Testis (tissue), 3 donors: ENCODE data around the gene TRPC3. TPM values are rescaled to one million over a fixed set of nuclear protein-coding genes. Genes with fewer than 3 reads are reported as not detected.

Experiments used
- DNase-seq: peaks from one replicate; pipeline ENCODE4 v3.0.0-alpha.2; 2019
- H3K27ac ChIP-seq, 2 donors: fragments of 200-600 bp; sonication (generic); one replicate each; pipeline ENCODE4 v1.5.1; 2019
- H3K27me3 ChIP-seq: fragments of 200-600 bp; sonication (generic); one replicate; pipeline ENCODE4 v1.5.1; 2019
- H3K36me3 ChIP-seq: fragments of 200-600 bp; sonication (generic); one replicate; pipeline ENCODE4 v1.5.1; 2017; ENCODE audit warnings: low read depth; ENCODE audit errors: missing control alignments
- H3K4me1 ChIP-seq: fragments of 200-600 bp; sonication (generic); one replicate; pipeline ENCODE4 v1.5.1; 2019
- H3K4me3 ChIP-seq, 2 donors: fragments of 200-600 bp; sonication (generic); one replicate each; pipeline ENCODE4 v1.5.1; 2017 to 2019
- H3K9me3 ChIP-seq: fragments of 200-600 bp; sonication (generic); one replicate; pipeline ENCODE4 v1.5.1; 2017
- POLR2A ChIP-seq: fragments of 450-650 bp; IDR thresholded peaks from one replicate; pipeline ENCODE4 v1.6.1; 2017; ENCODE audit warnings: antibody characterized with exemption, mild to moderate bottlenecking, moderate library complexity
- WGBS, 2 donors: methylation state at CpG; one replicate each; pipeline ENCODE4 v1.1.5; 2018; 5-methylcytosine and 5-hydroxymethylcytosine counted together
- intact Hi-C: fragments of 100-400 bp; cut with DNase I; formaldehyde crosslinking; loops from one replicate; pipeline ENCODE4 v1.15.1; 2023; ENCODE audit warnings: low total_unique reads
- polyA plus RNA-seq: library from polyadenylated mRNA; stranded (reverse); fragments of 350-450 nt; fragmentation: Illumina TruSeq; extraction: RNeasy Lipid Tissue Mini Kit (QIAGEN cat#74804); gene quantifications from one replicate; pipeline ENCODE4 v1.2.3, GENCODE V29; 2014; ENCODE audit warnings: low read depth, low replicate concordance; ENCODE audit not compliant: insufficient read depth
- total RNA-seq, 2 donors: library from RNA; depleted of rRNA; stranded (reverse); fragments of >200 nt; gene quantifications; one replicate each; pipeline ENCODE4 v1.2.3, GENCODE V29; 2016
- TF ChIP-seq, protein P1 (sequence below), 3 experiments: fragments of 450-650 bp in 2 of 3; fragments of 200-600 bp in 1 of 3; sonication (generic) in 1 of 3; IDR thresholded peaks; one replicate each; pipeline ENCODE4 v1.5.1; 2016 to 2019; ENCODE audit warnings: antibody characterized with exemption in 3 of 3, mild to moderate bottlenecking in 2 of 3, moderate library complexity in 1 of 3

The TRPC3 gene
- total and polyA plus RNA-seq, 3 donors from 2014 or later = 0.57 to 3.7 (median 1.9) TPM

DNA sequence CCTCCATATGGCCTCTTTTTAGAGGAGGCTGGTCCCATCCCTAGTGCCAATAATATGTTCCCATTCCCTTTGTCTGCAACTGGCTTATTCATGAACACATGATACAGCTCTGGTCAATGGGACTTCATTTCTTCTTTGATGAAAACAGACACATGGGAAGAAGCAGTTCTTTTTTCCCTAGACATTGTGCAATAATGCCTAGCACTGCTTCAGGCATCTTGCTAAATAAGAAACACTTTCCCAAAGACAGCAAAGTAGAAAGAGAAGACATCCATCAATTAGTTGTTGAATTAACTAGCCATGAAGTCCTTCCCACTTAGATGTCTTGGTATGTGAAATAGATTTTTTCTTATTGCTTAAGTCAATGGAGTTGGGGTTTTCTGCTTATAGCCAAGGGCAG, 40.1 kb upstream of the TRPC3 start:
- Histone ChIP-seq H3K27me3 (no peaks in the 10 kb centered on the region), H3K4me1 (no peaks in the 10 kb centered on the region), H3K36me3 (no peaks in the 10 kb centered on the region), H3K9me3 (no peaks in the 10 kb centered on the region), H3K4me3 (no peak overlapping the region), H3K27ac (no peak overlapping the region)
- intact Hi-C loops = no loop called here
- DNase-seq = no peak
- no peak for TF ChIP-seq POLR2A

DNA sequence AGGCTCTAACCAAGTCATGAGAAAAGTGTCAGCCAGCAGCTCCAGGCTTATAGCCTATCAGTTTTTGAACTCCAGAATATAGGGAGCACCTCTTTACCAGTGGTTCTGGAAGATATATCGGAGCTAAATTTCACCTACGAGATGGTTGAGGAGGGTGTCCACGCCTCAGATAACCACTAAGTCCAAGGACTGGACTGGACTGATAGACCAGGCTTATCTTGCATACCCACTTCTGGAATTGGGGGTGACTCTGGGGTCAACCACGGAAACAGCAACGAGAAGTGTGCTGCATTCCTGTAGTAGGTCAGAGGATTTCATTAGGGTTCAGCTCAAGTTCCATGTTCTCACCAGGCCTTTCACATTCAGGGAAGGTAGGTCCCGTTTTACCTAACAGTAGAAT, 38.6 kb upstream of the TRPC3 start:
- TF ChIP-seq, protein P1, sequence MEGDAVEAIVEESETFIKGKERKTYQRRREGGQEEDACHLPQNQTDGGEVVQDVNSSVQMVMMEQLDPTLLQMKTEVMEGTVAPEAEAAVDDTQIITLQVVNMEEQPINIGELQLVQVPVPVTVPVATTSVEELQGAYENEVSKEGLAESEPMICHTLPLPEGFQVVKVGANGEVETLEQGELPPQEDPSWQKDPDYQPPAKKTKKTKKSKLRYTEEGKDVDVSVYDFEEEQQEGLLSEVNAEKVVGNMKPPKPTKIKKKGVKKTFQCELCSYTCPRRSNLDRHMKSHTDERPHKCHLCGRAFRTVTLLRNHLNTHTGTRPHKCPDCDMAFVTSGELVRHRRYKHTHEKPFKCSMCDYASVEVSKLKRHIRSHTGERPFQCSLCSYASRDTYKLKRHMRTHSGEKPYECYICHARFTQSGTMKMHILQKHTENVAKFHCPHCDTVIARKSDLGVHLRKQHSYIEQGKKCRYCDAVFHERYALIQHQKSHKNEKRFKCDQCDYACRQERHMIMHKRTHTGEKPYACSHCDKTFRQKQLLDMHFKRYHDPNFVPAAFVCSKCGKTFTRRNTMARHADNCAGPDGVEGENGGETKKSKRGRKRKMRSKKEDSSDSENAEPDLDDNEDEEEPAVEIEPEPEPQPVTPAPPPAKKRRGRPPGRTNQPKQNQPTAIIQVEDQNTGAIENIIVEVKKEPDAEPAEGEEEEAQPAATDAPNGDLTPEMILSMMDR (IDR thresholded peaks at IDR 0.05) = no peak
- no peak for TF ChIP-seq POLR2A
- intact Hi-C loops = no loop called here
- 80 to 86% methylated on average over 6 of the region's 6 CpGs for WGBS, 2 donors

DNA sequence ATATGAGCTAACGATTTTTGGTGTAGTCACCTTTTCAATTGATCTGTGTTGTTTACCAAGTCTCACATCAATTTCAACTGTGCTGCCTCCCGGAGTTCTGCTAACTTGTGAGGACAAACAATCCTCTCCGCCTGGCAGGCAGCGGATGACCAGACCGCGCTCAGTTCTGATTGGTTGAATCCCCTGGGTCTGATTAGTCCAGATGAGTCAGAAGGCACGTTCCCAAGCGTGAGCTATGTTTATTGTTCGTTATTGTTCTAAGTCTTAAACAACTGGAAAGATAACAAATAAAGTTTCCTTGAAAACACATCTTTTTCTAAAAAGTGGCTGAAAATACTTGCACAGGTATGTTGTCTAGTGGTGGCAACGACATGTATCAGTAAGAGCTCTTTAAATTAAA, 37.9 kb upstream of the TRPC3 start:
- Histone ChIP-seq H3K4me3 (no peak overlapping the region), H3K4me1 (no peaks in the 10 kb centered on the region), H3K36me3 (no peaks in the 10 kb centered on the region), H3K9me3 (no peaks in the 10 kb centered on the region), H3K27ac (no peak overlapping the region), H3K27me3 (no peaks in the 10 kb centered on the region)
- WGBS, 2 donors = 44 to 52% methylated on average over 10 of the region's 10 CpGs
- no peak for DNase-seq
- TF ChIP-seq, protein P1 (IDR thresholded peaks at IDR 0.05) = no peak
- no peak for TF ChIP-seq POLR2A
- intact Hi-C loops = no loop called here

More for the DNA sequence above, 38.6 kb upstream of the TRPC3 start:
- no peak overlapping the region for H3K4me3 ChIP-seq
- no peaks in the 10 kb centered on the region for H3K27me3 ChIP-seq
- no peak for DNase-seq
- no peaks in the 10 kb centered on the region for H3K4me1 ChIP-seq
- no peaks in the 10 kb centered on the region for H3K9me3 ChIP-seq
- H3K27ac ChIP-seq = no peak overlapping the region
- H3K36me3 ChIP-seq = no peaks in the 10 kb centered on the region

DNA sequence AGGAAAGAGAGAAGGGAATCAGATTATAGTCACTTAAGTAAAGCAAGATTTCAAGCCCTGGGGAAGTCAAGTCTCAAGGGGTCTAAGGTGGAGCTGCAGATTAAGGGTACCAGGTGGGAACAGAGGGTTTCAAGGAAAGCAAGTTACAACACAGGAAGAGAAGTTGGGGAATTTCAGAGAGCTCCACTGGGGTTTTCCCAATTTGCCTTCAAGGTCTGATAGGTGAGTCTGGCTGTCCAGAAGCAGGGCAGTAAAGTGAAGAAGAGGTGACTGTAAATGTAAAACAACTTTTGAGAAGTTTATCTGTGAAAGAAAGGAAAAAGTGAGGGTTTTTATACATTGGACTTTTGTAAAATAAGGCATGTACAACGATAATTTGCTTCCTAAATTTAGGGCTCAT, 37.1 kb upstream of the TRPC3 start:
- no peak overlapping the region for H3K4me3 ChIP-seq

DNA sequence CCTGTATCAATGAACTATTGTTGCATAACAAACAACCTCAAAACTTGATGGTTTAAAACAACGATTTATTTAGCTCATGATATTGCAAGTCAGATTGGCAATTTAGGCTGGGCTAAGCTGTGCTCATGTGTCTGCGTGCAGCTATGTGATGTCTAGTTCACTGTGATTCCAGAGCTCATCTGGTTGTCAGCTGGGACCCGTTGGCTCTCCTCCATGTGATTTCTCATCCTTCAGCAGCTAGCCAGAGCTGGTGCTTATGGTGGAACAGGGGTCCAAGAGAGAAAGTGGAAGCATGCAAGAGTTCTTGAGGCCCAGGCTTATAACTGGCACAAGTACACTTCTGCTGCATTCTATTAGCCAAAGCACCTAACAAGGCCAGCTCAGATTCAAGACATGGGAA, 28.8 kb upstream of the TRPC3 start:
- no peak for TF ChIP-seq POLR2A
- Histone ChIP-seq H3K36me3 (no peaks in the 10 kb centered on the region), H3K4me3 (no peak overlapping the region), H3K9me3 (no peaks in the 10 kb centered on the region), H3K27me3 (no peaks in the 10 kb centered on the region), H3K27ac (no peak overlapping the region), H3K4me1 (no peaks in the 10 kb centered on the region)
- intact Hi-C loops = no loop called here
- DNase-seq = no peak
- 58 to 72% methylated on average over 3 of the region's 3 CpGs for WGBS, 2 donors

More for the DNA sequence above, 37.1 kb upstream of the TRPC3 start:
- intact Hi-C loops = no loop called here
- no peaks in the 10 kb centered on the region for H3K9me3 ChIP-seq
- 70 to 83% methylated on average over 1 of the region's 1 CpG for WGBS, 2 donors
- H3K27me3 ChIP-seq = no peaks in the 10 kb centered on the region
- DNase-seq = no peak
- H3K27ac ChIP-seq = no peak overlapping the region
- TF ChIP-seq POLR2A = no peak
- TF ChIP-seq, protein P1 (IDR thresholded peaks at IDR 0.05) = no peak
- no peaks in the 10 kb centered on the region for H3K4me1 ChIP-seq
- no peaks in the 10 kb centered on the region for H3K36me3 ChIP-seq

DNA sequence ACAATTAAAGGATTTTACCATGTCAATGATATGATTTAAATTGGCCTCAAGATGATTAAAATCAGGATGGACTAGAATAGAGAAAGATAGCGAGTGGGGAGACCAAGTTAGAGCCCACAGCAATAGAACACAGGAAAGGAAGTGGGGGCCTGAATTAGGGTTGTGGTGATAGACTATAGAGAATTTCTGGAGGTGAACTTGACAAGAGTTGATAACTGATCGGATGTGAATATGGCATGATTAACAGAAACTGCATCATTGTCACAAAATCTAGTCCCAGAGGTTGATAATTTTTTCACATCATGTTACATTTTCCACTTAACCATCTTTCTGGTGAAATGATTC, 26.3 kb upstream of the TRPC3 start:
- DNase-seq = no peak
- H3K9me3 ChIP-seq = no peaks in the 10 kb centered on the region
- TF ChIP-seq, protein P1 (IDR thresholded peaks at IDR 0.05) = no peak
- no peak for TF ChIP-seq POLR2A
- intact Hi-C loops = no loop called here
- no peaks in the 10 kb centered on the region for H3K4me1 ChIP-seq
- H3K27me3 ChIP-seq = no peaks in the 10 kb centered on the region
- no peak overlapping the region for H3K4me3 ChIP-seq
- H3K27ac ChIP-seq = no peak overlapping the region
- 77 to 86% methylated on average over 2 of the region's 2 CpGs for WGBS, 2 donors
- no peaks in the 10 kb centered on the region for H3K36me3 ChIP-seq
